ENCODE results near the gene ALX3. TPM values are rescaled to one million over a fixed set of nuclear protein-coding genes. Genes with fewer than 3 reads are reported as not detected.

ALX3 gene
- total RNA-seq, 4 donors from 2014 or later = not detected

DNA sequence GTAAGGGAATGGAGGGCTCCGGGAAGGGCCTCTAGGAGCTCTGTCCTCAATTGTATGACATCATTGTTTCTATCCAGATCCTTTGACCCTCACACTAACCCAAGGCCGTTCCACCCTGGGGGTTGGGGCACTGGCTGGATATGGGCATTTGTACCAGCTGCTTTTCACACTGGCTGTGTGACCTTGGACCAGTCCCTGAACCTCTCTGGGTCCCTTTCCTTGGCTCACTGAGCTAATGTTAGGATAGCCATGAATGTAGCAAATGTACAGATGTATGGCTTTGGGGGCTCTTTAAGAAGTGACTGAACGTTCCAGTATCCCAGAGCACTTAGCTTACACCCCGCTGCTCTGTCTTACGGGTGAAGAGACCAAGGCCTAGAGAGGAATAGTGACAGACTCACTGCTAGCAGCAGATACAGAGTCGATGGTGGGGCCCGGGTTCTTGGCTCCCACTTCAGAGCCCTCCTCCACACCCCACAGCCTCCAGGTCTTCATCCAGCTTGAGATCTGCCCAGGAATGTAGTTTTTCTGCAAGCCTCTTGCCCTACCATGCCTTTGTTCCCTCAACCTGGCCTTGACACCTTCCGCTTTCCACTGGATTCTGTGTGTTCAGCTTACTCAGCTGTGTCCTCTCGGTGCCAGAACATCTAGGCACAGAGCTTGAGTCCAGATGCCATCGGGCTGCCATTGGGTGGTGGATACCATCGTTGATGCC lies 27.2 kb upstream of the ALX3 start:
- ATAC-seq = no peak
- H3K4me1 ChIP-seq = no peaks in the 10 kb centered on the region
- TF ChIP-seq POLR2A (IDR thresholded peaks at IDR 0.05) = no peak
- TF ChIP-seq, protein P1, sequence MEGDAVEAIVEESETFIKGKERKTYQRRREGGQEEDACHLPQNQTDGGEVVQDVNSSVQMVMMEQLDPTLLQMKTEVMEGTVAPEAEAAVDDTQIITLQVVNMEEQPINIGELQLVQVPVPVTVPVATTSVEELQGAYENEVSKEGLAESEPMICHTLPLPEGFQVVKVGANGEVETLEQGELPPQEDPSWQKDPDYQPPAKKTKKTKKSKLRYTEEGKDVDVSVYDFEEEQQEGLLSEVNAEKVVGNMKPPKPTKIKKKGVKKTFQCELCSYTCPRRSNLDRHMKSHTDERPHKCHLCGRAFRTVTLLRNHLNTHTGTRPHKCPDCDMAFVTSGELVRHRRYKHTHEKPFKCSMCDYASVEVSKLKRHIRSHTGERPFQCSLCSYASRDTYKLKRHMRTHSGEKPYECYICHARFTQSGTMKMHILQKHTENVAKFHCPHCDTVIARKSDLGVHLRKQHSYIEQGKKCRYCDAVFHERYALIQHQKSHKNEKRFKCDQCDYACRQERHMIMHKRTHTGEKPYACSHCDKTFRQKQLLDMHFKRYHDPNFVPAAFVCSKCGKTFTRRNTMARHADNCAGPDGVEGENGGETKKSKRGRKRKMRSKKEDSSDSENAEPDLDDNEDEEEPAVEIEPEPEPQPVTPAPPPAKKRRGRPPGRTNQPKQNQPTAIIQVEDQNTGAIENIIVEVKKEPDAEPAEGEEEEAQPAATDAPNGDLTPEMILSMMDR (IDR thresholded peaks at IDR 0.05) = no peak
- no peak for TF ChIP-seq EP300 (IDR thresholded peaks at IDR 0.05)
- TF ChIP-seq POLR2AphosphoS5 (IDR thresholded peaks at IDR 0.05) = no peak
- H3K27me3 ChIP-seq = peaks cover 44% of the 10 kb centered on the region
- no peaks in the 10 kb centered on the region for H3K9me3 ChIP-seq
- H3K36me3 ChIP-seq = no peaks in the 10 kb centered on the region
- WGBS, 2 donors (ENCODE audit: low coverage in 1 of 2) = 85 to 100% methylated on average over 1 to 9 of the region's 11 CpGs
- H3K27ac ChIP-seq = no peak overlapping the region
- H3K4me3 ChIP-seq = no peak overlapping the region

GRCh38 chr1:110094931-110095654 lies 24.6 kb upstream of the ALX3 start:
- H3K27ac ChIP-seq = no peak overlapping the region
- H3K4me3 ChIP-seq = no peak overlapping the region
- TF ChIP-seq, protein P1 (IDR thresholded peaks at IDR 0.05) = no peak
- TF ChIP-seq POLR2A (IDR thresholded peaks at IDR 0.05) (no peak), POLR2AphosphoS5 (IDR thresholded peaks at IDR 0.05) (no peak), EP300 (IDR thresholded peaks at IDR 0.05) (no peak)
- peaks cover 44% of the 10 kb centered on the region for H3K27me3 ChIP-seq
- H3K9me3 ChIP-seq = no peaks in the 10 kb centered on the region
- no peaks in the 10 kb centered on the region for H3K4me1 ChIP-seq
- 45 to 70% methylated on average over 3 to 5 of the region's 7 CpGs for WGBS, 2 donors (ENCODE audit: low coverage in 1 of 2)
- no peak for ATAC-seq
- no peaks in the 10 kb centered on the region for H3K36me3 ChIP-seq

DNA sequence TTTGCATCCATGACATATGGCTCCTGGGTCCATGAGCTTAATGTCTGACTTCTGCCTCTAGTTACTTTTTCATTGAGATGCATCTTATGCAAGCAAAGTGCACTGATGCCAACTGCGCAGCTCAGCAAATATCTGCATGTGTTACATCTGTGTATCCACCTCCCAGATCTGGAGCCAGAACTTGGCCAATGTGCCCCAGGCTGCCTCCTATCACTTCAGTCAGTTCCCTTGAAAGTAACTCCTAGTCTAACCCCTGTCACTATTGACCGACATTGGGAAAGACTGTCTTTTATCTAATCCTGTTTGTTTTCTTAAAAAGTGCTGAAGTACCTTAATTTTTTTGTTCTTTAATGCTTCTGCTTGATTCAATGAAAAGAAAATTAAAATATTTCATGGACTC lies 22.5 kb upstream of the ALX3 start:
- H3K9me3 ChIP-seq = no peaks in the 10 kb centered on the region
- H3K4me1 ChIP-seq = no peaks in the 10 kb centered on the region
- H3K27ac ChIP-seq = no peak overlapping the region
- H3K36me3 ChIP-seq = no peaks in the 10 kb centered on the region
- ATAC-seq = no peak
- no peak overlapping the region for H3K4me3 ChIP-seq
- TF ChIP-seq, protein P1 (IDR thresholded peaks at IDR 0.05) = no peak
- TF ChIP-seq POLR2AphosphoS5 (IDR thresholded peaks at IDR 0.05) (no peak), POLR2A (IDR thresholded peaks at IDR 0.05) (no peak), EP300 (IDR thresholded peaks at IDR 0.05) (no peak)
- peaks cover 46% of the 10 kb centered on the region for H3K27me3 ChIP-seq
- WGBS, 2 donors (ENCODE audit: low coverage in 1 of 2) = 78 to 95% methylated on average over 2 of the region's 2 CpGs

DNA sequence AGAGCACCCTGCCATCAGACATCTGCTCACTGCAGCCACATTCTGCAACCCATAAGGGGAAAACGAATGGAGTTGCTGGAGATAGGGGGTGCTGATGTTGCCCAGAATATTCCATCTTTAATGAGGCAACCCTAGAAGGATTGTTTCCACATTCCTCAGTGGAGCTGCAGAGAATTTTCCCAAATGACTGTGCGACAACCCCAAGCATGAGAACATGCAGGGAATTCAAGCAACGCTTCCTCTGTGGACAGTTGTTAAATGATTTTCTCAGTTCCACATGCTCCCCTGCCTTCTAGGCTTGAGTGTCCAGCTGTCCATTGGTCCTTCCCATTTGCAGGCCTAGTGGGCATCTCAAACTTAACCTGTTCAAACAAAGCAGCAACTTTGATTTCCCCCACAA lies 21.3 kb upstream of the ALX3 start:
- Histone ChIP-seq H3K4me3 (no peak overlapping the region), H3K27me3 (peaks cover 34% of the 10 kb centered on the region), H3K36me3 (no peaks in the 10 kb centered on the region), H3K9me3 (no peaks in the 10 kb centered on the region), H3K4me1 (no peaks in the 10 kb centered on the region), H3K27ac (no peak overlapping the region)
- 20 to 48% methylated on average over 1 to 3 of the region's 3 CpGs for WGBS, 2 donors (ENCODE audit: low coverage in 1 of 2)
- no peak for TF ChIP-seq POLR2AphosphoS5 (IDR thresholded peaks at IDR 0.05)
- no peak for TF ChIP-seq EP300 (IDR thresholded peaks at IDR 0.05)
- no peak for TF ChIP-seq POLR2A (IDR thresholded peaks at IDR 0.05)
- TF ChIP-seq, protein P1 (IDR thresholded peaks at IDR 0.05) = no peak
- no peak for ATAC-seq

DNA sequence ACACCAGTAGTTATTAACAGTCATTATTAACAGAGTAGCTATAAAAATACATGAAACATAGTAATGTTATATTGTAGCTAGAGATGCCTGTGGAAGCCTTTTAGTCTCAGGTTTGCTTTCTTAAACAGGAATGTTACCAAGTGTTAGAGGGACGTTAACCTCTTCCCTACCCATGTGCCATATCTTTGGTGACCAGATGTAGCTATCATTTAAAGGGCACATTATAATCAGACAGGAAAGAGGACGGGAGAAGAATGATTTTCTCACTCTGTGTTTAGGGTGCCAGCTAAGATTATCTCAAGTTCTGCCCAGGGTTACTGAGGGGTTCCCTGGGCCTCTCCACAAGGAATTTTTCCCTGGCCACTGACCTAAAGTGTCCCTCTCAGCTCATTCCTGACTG lies 20.9 kb upstream of the ALX3 start:
- no peak overlapping the region for H3K4me3 ChIP-seq
- peaks cover 30% of the 10 kb centered on the region for H3K27me3 ChIP-seq
- no peaks in the 10 kb centered on the region for H3K36me3 ChIP-seq
- H3K4me1 ChIP-seq = no peaks in the 10 kb centered on the region
- 37 to 68% methylated on average over 2 of the region's 2 CpGs for WGBS, 2 donors (ENCODE audit: low coverage in 1 of 2)
- no peak overlapping the region for H3K27ac ChIP-seq
- no peaks in the 10 kb centered on the region for H3K9me3 ChIP-seq
- no peak for ATAC-seq
- TF ChIP-seq POLR2A (IDR thresholded peaks at IDR 0.05) (no peak), EP300 (IDR thresholded peaks at IDR 0.05) (no peak)
- TF ChIP-seq, protein P1 (IDR thresholded peaks at IDR 0.05) = no peak
